Choroid plexus epithelial cell (primary cell): ENCODE data around the gene DEFB121.

Experiments used
- DNase-seq: peaks from one replicate; pipeline ENCODE4 v3.0.0-alpha.2; 2010; ENCODE audit warnings: low read depth
- H3K4me3 ChIP-seq: 2 replicates; pipeline ENCODE4 v1.5.1; 2011; ENCODE audit warnings: low read depth, mild to moderate bottlenecking, control low read depth, low read length, moderate library complexity
- CTCF ChIP-seq: conservative IDR thresholded peaks from 2 replicates; pipeline ENCODE4 v1.5.1; 2011; ENCODE audit warnings: low read depth, mild to moderate bottlenecking, control low read depth, inconsistent platforms, low read length, moderate library complexity

Gene DEFB121

DNA sequence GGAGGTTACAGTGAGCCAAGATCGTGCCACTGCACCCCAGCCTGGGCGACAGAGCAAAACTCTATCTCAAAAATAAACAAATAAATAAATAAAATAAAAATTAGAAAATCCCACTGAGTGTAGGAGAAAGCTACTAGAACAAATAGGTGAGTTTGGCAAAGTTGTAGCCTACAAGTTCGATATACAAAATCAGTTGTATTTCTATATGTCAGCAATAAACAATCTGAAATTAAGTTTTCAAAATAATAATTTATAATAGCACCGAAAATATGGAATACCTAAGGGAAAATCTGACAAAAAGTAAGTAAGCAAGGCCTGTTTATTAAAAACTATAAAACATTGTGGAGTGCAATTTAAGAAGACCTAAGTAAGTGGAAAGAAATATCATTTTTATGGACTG, 42.7 kb downstream of the DEFB121 start:
- no peak for TF ChIP-seq CTCF
- H3K4me3 ChIP-seq: no peak overlapping the region
- DNase-seq: no peak

GRCh38 chr20:31355981-31356380, 50.0 kb downstream of the DEFB121 start:
- TF ChIP-seq CTCF: no peak
- no peak overlapping the region for H3K4me3 ChIP-seq
- no peak for DNase-seq
